ENCODE measurements around the gene DUSP9.

The DUSP9 gene

GRCh38 chrX:153628129-153628528, 18.9 kb upstream of the DUSP9 start:
- TF ChIP-seq, protein P1, sequence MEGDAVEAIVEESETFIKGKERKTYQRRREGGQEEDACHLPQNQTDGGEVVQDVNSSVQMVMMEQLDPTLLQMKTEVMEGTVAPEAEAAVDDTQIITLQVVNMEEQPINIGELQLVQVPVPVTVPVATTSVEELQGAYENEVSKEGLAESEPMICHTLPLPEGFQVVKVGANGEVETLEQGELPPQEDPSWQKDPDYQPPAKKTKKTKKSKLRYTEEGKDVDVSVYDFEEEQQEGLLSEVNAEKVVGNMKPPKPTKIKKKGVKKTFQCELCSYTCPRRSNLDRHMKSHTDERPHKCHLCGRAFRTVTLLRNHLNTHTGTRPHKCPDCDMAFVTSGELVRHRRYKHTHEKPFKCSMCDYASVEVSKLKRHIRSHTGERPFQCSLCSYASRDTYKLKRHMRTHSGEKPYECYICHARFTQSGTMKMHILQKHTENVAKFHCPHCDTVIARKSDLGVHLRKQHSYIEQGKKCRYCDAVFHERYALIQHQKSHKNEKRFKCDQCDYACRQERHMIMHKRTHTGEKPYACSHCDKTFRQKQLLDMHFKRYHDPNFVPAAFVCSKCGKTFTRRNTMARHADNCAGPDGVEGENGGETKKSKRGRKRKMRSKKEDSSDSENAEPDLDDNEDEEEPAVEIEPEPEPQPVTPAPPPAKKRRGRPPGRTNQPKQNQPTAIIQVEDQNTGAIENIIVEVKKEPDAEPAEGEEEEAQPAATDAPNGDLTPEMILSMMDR (conservative IDR thresholded peaks at IDR 0.05) = no peak
- H3K27ac ChIP-seq = no peak overlapping the region

DNA sequence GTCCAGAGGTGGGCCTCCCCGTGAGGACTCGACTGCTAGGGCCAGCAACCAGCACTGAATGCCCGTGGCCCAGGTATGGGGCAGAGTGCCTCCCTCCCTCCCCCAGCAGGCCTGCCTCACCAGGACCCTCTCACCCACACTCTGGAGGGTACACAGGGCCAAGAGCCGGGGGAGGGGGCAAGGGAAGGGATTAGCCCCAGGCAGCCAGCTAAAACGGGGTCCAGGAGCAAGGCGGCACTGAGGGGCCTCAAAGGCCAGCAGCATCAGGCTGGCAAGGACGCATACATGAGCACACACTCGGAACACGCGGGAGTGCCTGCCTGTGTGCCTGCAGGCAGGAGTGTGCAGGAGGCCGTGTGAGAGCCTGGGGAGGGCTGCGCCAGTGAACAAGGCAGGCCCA, 18.3 kb upstream of the DUSP9 start:
- no peak overlapping the region for H3K27ac ChIP-seq
- TF ChIP-seq, protein P1 (conservative IDR thresholded peaks at IDR 0.05) = no peak

- TF ChIP-seq, protein P1 (conservative IDR thresholded peaks at IDR 0.05) = no peak
- no peak overlapping the region for H3K27ac ChIP-seq
Observed at GRCh38 chrX:153631346-153631745, 15.7 kb upstream of the DUSP9 start.

- TF ChIP-seq, protein P1 (conservative IDR thresholded peaks at IDR 0.05) = no peak
- H3K27ac ChIP-seq = no peak overlapping the region
Observed at GRCh38 chrX:153631907-153632594, 15.0 kb upstream of the DUSP9 start.

DNA sequence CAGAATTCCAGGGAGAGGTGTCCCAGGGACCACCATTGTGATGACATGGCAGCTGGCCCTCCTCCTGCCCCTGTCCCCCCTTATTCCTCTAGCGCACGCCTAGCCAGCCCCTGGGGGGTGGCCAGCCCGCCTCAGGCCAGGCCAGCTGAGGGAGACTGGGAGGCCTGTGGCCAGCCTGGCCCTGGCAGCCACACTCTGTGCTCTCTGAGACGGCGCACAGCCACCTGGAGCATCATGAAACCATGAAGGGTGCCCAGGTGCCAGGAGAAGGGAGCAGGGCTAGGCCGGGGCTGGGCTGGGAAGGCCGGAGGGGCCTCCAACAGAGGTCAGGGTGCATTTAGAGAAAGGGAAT, 14.4 kb upstream of the DUSP9 start:
- TF ChIP-seq, protein P1 (conservative IDR thresholded peaks at IDR 0.05) = no peak

DNA sequence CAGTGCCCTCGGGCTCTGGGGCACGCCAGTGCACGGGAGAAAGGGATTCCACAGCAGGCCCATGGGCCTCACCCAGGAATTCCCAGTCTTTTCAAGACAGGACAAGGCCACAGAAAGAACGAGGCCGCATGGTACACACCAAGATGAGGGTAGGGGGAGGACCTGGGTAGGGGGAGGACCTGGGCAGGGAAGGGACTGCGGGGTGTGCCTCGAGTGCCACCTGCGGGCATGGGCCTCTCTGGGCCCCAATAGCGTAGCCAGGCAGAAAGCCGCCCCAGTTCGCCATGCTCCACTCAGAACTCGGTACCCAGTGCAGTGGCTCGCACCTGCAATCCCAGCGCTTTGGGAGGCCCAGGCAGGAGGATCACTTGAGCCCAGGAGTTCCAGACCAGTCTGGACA, 14.0 kb upstream of the DUSP9 start:
- TF ChIP-seq, protein P1 (conservative IDR thresholded peaks at IDR 0.05) = no peak
- H3K27ac ChIP-seq = no peak overlapping the region

More for the DNA sequence above, 14.4 kb upstream of the DUSP9 start:
- H3K27ac ChIP-seq = no peak overlapping the region

DNA sequence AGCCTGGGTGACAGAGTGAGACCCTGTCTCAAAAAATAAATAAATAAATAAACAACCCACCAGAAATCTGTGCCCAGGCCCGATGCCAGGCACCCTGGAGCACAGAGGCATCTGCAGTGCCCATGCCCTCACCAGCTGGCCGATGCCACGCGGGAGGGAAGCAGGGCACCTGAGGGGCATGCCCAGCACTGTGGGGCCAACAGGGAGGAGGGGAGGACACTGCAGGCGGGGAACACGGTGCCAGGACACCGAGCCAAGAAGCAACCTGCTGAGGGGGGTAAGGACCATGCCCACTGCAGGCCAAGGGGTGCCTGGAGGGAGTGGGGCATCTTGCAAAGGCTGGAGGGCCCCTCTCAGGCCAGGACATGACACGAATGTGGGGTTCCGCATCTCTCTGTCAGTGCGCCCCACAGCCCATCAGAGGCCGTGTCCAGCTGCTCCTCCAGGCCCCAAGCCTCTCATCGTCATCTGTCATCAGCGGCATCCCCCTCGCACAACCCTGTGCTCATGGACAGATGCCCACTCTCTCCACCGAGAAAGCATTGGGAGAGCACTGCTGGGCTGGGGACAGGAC, 13.3 kb upstream of the DUSP9 start:
- no peak overlapping the region for H3K27ac ChIP-seq
- TF ChIP-seq, protein P1 (conservative IDR thresholded peaks at IDR 0.05) = no peak

All from VCaP (cell line).